ENCODE measurements around the gene IQCC. TPM values are rescaled to one million over a fixed set of nuclear protein-coding genes. Genes with fewer than 3 reads are reported as not detected.
"Not testable (repeated sequence)": the region's sequence is repeated elsewhere in the genome, so short reads cannot be mapped to it uniquely, and the experiment has no call there.

The IQCC gene
- total RNA-seq, result 0.52 TPM

GRCh38 chr1:32205401-32206370 is at the start of gene IQCC:
TSS of gene IQCC (plus strand) at chr1:32205671. CDS start at chr1:32205682, 11 bp downstream.
- Histone ChIP-seq H3K4me1 (ENCODE audit: insufficient read depth, low read length) (peaks cover 48% of the 10 kb centered on the region), H3K27me3 (ENCODE audit: insufficient read depth, low read length) (no peaks in the 10 kb centered on the region)

GRCh38 chr1:32159189-32159588 is 46.3 kb upstream of the IQCC start:
- no peaks in the 10 kb centered on the region for H3K27me3 ChIP-seq (ENCODE audit: insufficient read depth, low read length)
- no peaks in the 10 kb centered on the region for H3K4me1 ChIP-seq (ENCODE audit: insufficient read depth, low read length)
- no peak overlapping the region for H3K4me3 ChIP-seq (ENCODE audit: low read length)
- no peaks in the 10 kb centered on the region for H3K9me3 ChIP-seq (ENCODE audit: low read depth, low read length)

More at GRCh38 chr1:32205401-32206370, at the start of gene IQCC:
- Histone ChIP-seq H3K4me3 (ENCODE audit: low read length) (peak within 1 kb of the TSS; percentile 49), H3K9me3 (ENCODE audit: low read depth, low read length) (no peaks in the 10 kb centered on the region)

DNA sequence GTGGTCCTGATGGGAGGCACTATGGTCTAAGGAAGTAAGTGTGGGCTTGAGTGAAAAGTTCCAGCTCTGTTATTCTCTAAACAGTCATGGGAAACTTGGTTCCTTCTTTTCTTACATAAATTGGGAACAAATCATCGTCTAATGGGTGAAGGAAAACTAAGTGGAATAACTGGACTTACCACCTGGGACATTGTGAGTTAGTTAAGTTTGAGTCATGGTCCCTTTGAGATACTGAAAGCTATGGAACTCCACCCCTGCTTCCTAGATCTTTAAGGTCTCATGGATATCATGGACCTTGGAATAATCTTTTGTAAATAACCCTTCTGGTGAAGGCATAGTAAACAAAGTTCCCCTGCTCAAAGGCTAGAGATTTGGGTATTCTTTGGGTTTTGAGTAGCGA is 42.1 kb upstream of the IQCC start:
- no peaks in the 10 kb centered on the region for H3K27me3 ChIP-seq (ENCODE audit: insufficient read depth, low read length)
- H3K4me1 ChIP-seq (ENCODE audit: insufficient read depth, low read length), result no peaks in the 10 kb centered on the region
- H3K9me3 ChIP-seq (ENCODE audit: low read depth, low read length), result no peaks in the 10 kb centered on the region
- H3K4me3 ChIP-seq (ENCODE audit: low read length), result no peak overlapping the region

- not testable (repeated sequence) for H3K4me1 ChIP-seq (ENCODE audit: insufficient read depth, low read length); H3K9me3 ChIP-seq (ENCODE audit: low read depth, low read length); H3K4me3 ChIP-seq (ENCODE audit: low read length); H3K27me3 ChIP-seq (ENCODE audit: insufficient read depth, low read length)
Measured at GRCh38 chr1:32165633-32166032, 39.8 kb upstream of the IQCC start.

- Histone ChIP-seq H3K4me1 (ENCODE audit: insufficient read depth, low read length) (no peaks in the 10 kb centered on the region), H3K27me3 (ENCODE audit: insufficient read depth, low read length) (no peaks in the 10 kb centered on the region), H3K9me3 (ENCODE audit: low read depth, low read length) (no peaks in the 10 kb centered on the region), H3K4me3 (ENCODE audit: low read length) (no peak overlapping the region)
Measured at GRCh38 chr1:32170991-32171390, 34.5 kb upstream of the IQCC start.

GRCh38 chr1:32172621-32173245 is 32.7 kb upstream of the IQCC start:
- H3K4me3 ChIP-seq (ENCODE audit: low read length), result no peak overlapping the region
- H3K4me1 ChIP-seq (ENCODE audit: insufficient read depth, low read length), result no peaks in the 10 kb centered on the region
- H3K27me3 ChIP-seq (ENCODE audit: insufficient read depth, low read length), result no peaks in the 10 kb centered on the region
- no peaks in the 10 kb centered on the region for H3K9me3 ChIP-seq (ENCODE audit: low read depth, low read length)

DNA sequence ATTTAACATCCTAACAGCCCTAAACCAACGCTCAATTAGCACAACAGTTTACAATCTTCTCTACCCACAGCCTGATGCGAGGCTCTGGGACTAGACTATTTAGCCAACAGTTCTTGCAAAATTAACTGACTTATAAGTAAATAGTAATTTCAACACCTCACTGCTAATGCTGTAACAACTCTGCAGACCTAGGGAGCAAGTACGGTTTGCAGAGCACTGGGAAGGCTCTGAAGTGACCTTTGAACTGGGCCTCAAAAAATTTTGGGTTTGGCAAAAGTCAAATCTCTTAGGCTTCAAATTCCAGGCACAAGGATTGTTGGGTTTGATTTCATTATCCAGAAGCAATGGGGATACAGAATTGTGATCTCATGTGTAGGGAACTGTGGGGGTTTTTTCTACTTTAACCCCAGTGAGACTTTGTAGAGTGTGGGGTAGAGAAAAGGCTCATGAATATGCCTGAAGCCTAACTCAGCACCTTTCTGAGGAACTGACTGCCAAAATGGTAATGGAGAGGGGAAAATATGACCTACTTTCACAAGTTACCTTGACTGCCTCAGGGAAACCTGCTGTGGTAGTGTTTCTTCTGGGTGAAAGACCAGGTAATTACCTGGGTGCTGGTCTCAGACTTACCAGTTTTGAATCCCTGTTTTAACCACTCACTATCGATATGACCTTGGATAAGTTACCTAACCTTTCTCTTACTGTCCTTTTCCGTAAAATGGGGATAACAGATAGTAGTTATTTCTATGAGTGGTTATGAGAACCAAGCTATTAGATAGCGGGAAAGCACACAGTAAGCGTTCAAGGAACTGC is 26.9 kb upstream of the IQCC start:
- Histone ChIP-seq H3K9me3 (ENCODE audit: low read depth, low read length) (no peaks in the 10 kb centered on the region), H3K27me3 (ENCODE audit: insufficient read depth, low read length) (no peaks in the 10 kb centered on the region), H3K4me1 (ENCODE audit: insufficient read depth, low read length) (peaks cover 39% of the 10 kb centered on the region), H3K4me3 (ENCODE audit: low read length) (no peak overlapping the region)

DNA sequence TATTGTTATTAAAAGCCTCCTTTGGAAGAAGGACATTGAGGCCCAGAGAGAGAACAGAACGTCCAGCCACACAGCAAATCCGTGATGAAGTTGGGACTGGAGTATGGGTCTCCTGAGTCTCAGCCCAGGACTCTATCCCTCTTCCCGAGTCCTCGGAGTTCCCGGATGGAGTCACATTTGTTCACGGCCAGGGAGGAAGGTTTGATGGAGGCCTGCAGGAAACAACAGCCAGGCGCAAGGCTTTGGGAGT is 26.4 kb upstream of the IQCC start:
- Histone ChIP-seq H3K27me3 (ENCODE audit: insufficient read depth, low read length) (no peaks in the 10 kb centered on the region), H3K9me3 (ENCODE audit: low read depth, low read length) (no peaks in the 10 kb centered on the region), H3K4me1 (ENCODE audit: insufficient read depth, low read length) (peaks cover 39% of the 10 kb centered on the region), H3K4me3 (ENCODE audit: low read length) (peak overlapping the region; percentile 73)

DNA sequence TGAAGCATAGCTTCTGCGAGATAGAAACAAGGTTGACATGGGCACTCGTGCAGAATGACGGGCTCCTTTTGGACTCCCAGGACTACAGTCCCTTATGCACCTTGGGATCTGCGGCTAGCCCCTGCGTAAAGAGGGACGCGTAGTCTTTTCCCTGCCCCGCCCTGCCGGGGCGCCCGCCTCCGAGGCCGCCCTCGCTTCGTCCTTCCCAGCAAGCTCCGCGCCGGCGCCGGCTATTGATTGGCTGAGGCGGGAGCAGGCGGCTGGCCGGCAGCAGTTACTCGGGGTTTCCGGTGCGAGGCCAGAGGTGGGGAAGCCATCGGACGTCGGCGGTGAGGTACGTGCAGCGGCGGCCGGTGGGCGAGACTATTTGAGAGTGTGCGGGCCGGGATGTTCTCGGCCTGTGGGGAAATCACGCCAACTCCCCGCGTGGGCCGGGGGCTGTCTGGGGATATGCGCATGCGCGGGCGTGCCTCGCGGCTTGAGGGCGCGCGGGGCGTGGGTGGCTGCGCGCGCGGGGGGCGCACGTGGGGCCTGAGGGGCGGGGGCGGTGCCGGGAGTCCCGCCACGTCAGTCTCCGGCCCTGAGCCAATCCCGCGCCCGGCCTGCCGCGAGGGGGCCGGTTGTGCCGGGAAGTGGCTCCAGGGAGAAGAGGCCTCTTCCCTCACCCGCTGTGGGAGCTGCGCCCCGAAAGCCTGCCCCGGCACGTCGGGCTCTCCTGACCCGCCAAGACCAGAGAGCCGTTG is 25.9 kb upstream of the IQCC start, which contains the start of gene TXLNA:
Gene TXLNA, plus strand, starts transcription at position 233 of the 743 bp plus-strand sequence. CDS start 671 bp downstream, outside the sequence.
- peaks cover 39% of the 10 kb centered on the region for H3K4me1 ChIP-seq (ENCODE audit: insufficient read depth, low read length)
- no peaks in the 10 kb centered on the region for H3K27me3 ChIP-seq (ENCODE audit: insufficient read depth, low read length)
- peak within 1 kb of the TSS; percentile 73 for H3K4me3 ChIP-seq (ENCODE audit: low read length)
- H3K9me3 ChIP-seq (ENCODE audit: low read depth, low read length), result no peaks in the 10 kb centered on the region

GRCh38 chr1:32180186-32181060 is 25.0 kb upstream of the IQCC start:
- no peaks in the 10 kb centered on the region for H3K27me3 ChIP-seq (ENCODE audit: insufficient read depth, low read length)
- H3K9me3 ChIP-seq (ENCODE audit: low read depth, low read length), result no peaks in the 10 kb centered on the region
- peaks cover 39% of the 10 kb centered on the region for H3K4me1 ChIP-seq (ENCODE audit: insufficient read depth, low read length)
- peak overlapping the region; percentile 73 for H3K4me3 ChIP-seq (ENCODE audit: low read length)

GRCh38 chr1:32181065-32181464 is 24.4 kb upstream of the IQCC start:
- H3K27me3 ChIP-seq (ENCODE audit: insufficient read depth, low read length), result no peaks in the 10 kb centered on the region
- no peak overlapping the region for H3K4me3 ChIP-seq (ENCODE audit: low read length)

GRCh38 chr1:32181563-32181962 is 23.9 kb upstream of the IQCC start:
- Histone ChIP-seq H3K4me1 (ENCODE audit: insufficient read depth, low read length) (peaks cover 39% of the 10 kb centered on the region), H3K9me3 (ENCODE audit: low read depth, low read length) (no peaks in the 10 kb centered on the region), H3K27me3 (ENCODE audit: insufficient read depth, low read length) (no peaks in the 10 kb centered on the region), H3K4me3 (ENCODE audit: low read length) (no peak overlapping the region)

More at GRCh38 chr1:32181065-32181464, 24.4 kb upstream of the IQCC start:
- H3K4me1 ChIP-seq (ENCODE audit: insufficient read depth, low read length), result peaks cover 39% of the 10 kb centered on the region
- no peaks in the 10 kb centered on the region for H3K9me3 ChIP-seq (ENCODE audit: low read depth, low read length)

GRCh38 chr1:32182060-32182459 is 23.4 kb upstream of the IQCC start:
- no peaks in the 10 kb centered on the region for H3K27me3 ChIP-seq (ENCODE audit: insufficient read depth, low read length)
- H3K4me3 ChIP-seq (ENCODE audit: low read length), result no peak overlapping the region
- H3K4me1 ChIP-seq (ENCODE audit: insufficient read depth, low read length), result peaks cover 39% of the 10 kb centered on the region
- H3K9me3 ChIP-seq (ENCODE audit: low read depth, low read length), result no peaks in the 10 kb centered on the region

DNA sequence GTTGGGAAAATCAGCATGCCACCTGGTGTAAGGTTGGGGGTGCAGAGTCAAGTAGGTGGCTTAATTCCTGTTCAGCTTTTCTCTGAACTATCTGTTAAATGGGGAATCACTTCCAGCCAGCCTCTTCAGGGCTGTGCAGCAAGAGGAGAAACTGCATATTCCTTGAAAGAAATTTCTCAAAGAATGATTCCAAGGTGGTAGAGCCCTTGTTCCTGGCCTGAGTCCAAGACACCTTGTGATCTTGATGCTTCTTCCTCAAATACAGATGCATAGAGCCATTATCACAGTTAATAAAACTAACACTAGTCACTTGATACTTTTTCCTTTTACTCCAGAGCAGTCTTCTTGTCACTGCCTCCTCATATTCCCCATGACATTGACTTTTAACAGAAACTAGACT is 20.8 kb upstream of the IQCC start:
- Histone ChIP-seq H3K4me1 (ENCODE audit: insufficient read depth, low read length) (peaks cover 25% of the 10 kb centered on the region), H3K9me3 (ENCODE audit: low read depth, low read length) (no peaks in the 10 kb centered on the region), H3K27me3 (ENCODE audit: insufficient read depth, low read length) (no peaks in the 10 kb centered on the region), H3K4me3 (ENCODE audit: low read length) (no peak overlapping the region)
